GM12874 (cell line): Measurements from ENCODE around the gene PIGS.

Experiments
- CTCF ChIP-seq: IDR thresholded peaks from 2 replicates; pipeline ENCODE4 v1.5.1; 2011; ENCODE audit warnings: low read depth, mild to moderate bottlenecking, control low read depth, low read length, moderate library complexity; ENCODE audit not compliant: insufficient read depth

Gene PIGS

GRCh38 chr17:28592260-28592659 is 20.9 kb upstream of the PIGS start:
- no peak for TF ChIP-seq CTCF

- no peak for TF ChIP-seq CTCF
Observed at GRCh38 chr17:28585851-28586250, 14.5 kb upstream of the PIGS start.

GRCh38 chr17:28584434-28584833 is 13.1 kb upstream of the PIGS start:
- TF ChIP-seq CTCF: no peak

GRCh38 chr17:28582513-28582912 is 11.2 kb upstream of the PIGS start:
- no peak for TF ChIP-seq CTCF

- no peak for TF ChIP-seq CTCF
Observed at GRCh38 chr17:28580959-28581358, 9.6 kb upstream of the PIGS start.

- no peak for TF ChIP-seq CTCF
Observed at GRCh38 chr17:28579526-28579925, 8.2 kb upstream of the PIGS start.

GRCh38 chr17:28578246-28579195 is 7.2 kb upstream of the PIGS start:
- TF ChIP-seq CTCF: no peak
